Spinal cord (tissue), 10 donors: Measurements from ENCODE around the gene RDH13. TPM values are rescaled to one million over a fixed set of nuclear protein-coding genes. Genes with fewer than 3 reads are reported as not detected.
"Not testable (repeated sequence)": the region's sequence is repeated elsewhere in the genome, so short reads cannot be mapped to it uniquely, and the experiment has no call there.

Experiments used
- DNase-seq, 6 donors: peaks; one replicate each; pipeline versions ENCODE4 v3.0.0 to v3.0.0-alpha.2; 2013 to 2015; ENCODE audit warnings: low spot score in 6 of 6, low read depth in 4 of 6
- H3K27ac ChIP-seq: one replicate; pipeline ENCODE4 v1.5.1; 2013; ENCODE audit warnings: low read depth, low read length, control low read depth
- H3K27me3 ChIP-seq: one replicate; pipeline ENCODE4 v1.6.1; 2013; ENCODE audit warnings: low read length; ENCODE audit not compliant: control insufficient read depth, insufficient read depth
- H3K36me3 ChIP-seq: one replicate; pipeline ENCODE4 v1.6.1; 2013; ENCODE audit warnings: low read length; ENCODE audit not compliant: control insufficient read depth, insufficient read depth
- H3K4me1 ChIP-seq: one replicate; pipeline ENCODE4 v1.6.1; 2013; ENCODE audit warnings: low read length; ENCODE audit not compliant: control insufficient read depth, insufficient read depth
- H3K4me3 ChIP-seq: one replicate; pipeline ENCODE4 v1.5.1; 2013; ENCODE audit warnings: low read depth, low read length, control low read depth
- H3K9me3 ChIP-seq: one replicate; pipeline ENCODE4 v1.6.1; 2013; ENCODE audit warnings: low read length; ENCODE audit not compliant: control insufficient read depth, insufficient read depth
- WGBS: methylation state at CpG from one replicate; pipeline ENCODE4 v1.1.5; 2013; ENCODE audit warnings: missing lambda C conversion rate; ENCODE audit not compliant: insufficient coverage; 5-methylcytosine and 5-hydroxymethylcytosine counted together
- polyA plus RNA-seq, 2 donors: library from polyadenylated mRNA; unstranded; fragments of 120-200 nt; gene quantifications; one replicate each; pipeline ENCODE4 v1.2.1, GENCODE V29; 2013; ENCODE audit not compliant: insufficient read length in 2 of 2
- total RNA-seq, 2 donors: library from RNA; depleted of rRNA in 1 of 2; stranded (reverse); fragments of 120-200 nt in 1 of 2; fragments of >200 nt in 1 of 2; gene quantifications; one replicate each; pipeline versions ENCODE4 v1.2.3 to v1.2.4, GENCODE V29; 2013 to 2014
- donor health status: healthy.

Gene RDH13
- total and polyA plus RNA-seq, 4 donors: 16.6 to 34.8 (median 18.0) TPM

- DNase-seq: no peak
- H3K27ac ChIP-seq: no peak overlapping the region
- no peaks in the 10 kb centered on the region for H3K9me3 ChIP-seq
- no peaks in the 10 kb centered on the region for H3K27me3 ChIP-seq
- 92% methylated on average over 16 of the region's 21 CpGs for WGBS
- no peaks in the 10 kb centered on the region for H3K4me1 ChIP-seq
- H3K4me3 ChIP-seq: no peak overlapping the region
- peaks cover 8% of the 10 kb centered on the region for H3K36me3 ChIP-seq
These were observed 35.2 kb downstream of the RDH13 start for GRCh38 chr19:55027472-55028337.

DNA sequence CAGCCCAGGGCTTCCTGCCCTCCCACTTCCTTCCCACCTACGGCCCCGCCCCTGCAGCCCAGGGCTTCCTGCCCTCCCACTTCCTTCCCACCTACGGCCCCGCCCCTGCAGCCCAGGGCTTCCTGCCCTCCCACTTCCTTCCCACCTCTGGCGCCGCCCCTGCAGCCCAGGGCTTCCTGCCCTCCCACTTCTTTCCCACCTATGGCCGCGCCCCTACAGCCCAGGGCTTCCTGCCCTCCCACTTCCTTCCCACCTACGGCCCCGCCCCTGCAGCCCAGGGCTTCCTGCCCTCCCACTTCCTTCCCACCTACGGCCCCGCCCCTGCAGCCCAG is 35.8 kb downstream of the RDH13 start:
- H3K4me1 ChIP-seq, H3K27me3 ChIP-seq, DNase-seq, H3K27ac ChIP-seq, H3K36me3 ChIP-seq, H3K9me3 ChIP-seq, H3K4me3 ChIP-seq: not testable (repeated sequence)
- WGBS: no CpG with 5 or more reads among the region's 12 CpGs

DNA sequence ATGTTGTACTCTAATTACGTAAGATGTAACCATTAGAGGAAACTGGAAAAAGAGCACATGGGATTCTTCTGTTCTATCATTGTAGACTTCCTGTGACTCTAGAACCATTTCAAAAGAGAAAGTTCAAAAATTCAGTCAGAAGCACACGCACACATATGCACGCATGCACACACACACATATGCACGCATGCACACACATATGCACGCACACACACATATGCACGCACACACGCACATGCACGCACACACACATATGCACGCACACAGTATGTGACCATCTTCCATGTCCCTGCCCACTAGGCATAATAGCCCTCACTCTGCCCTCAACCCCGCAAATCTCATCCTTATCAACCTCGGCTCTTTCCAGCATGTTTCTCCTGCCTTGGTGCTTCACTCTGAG is 38.8 kb downstream of the RDH13 start:
- no peak for DNase-seq
- Histone ChIP-seq H3K27me3 (no peaks in the 10 kb centered on the region), H3K4me1 (no peaks in the 10 kb centered on the region), H3K9me3 (no peaks in the 10 kb centered on the region), H3K27ac (no peak overlapping the region), H3K36me3 (no peaks in the 10 kb centered on the region), H3K4me3 (no peak overlapping the region)
- WGBS: 63% methylated on average over 6 of the region's 11 CpGs

DNA sequence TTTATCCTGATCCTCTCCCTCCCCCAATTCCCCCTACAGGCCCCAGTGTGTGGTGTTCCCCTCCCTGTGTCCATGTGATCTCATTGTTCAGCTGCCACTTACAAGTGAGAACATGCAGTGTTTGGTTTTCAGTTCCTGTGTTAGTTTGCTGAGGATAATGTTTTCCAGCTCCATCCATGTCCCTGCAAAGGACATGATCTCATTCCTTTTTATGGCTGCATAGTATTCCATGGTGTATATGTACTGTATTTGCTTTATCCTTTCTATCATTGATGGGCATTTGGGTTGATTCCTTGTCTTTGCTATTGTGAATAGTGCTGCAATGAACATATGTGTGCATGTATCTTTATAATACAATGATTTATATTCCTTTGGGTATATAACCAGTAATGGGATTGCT is 42.6 kb downstream of the RDH13 start:
- not testable (repeated sequence) for H3K36me3 ChIP-seq, DNase-seq, H3K27ac ChIP-seq, H3K4me3 ChIP-seq, H3K9me3 ChIP-seq, H3K27me3 ChIP-seq, H3K4me1 ChIP-seq

GRCh38 chr19:55018633-55019032 is 44.3 kb downstream of the RDH13 start:
- no peaks in the 10 kb centered on the region for H3K4me1 ChIP-seq
- no peaks in the 10 kb centered on the region for H3K27me3 ChIP-seq
- DNase-seq: no peak
- H3K36me3 ChIP-seq: peaks cover 5% of the 10 kb centered on the region
- H3K4me3 ChIP-seq: no peak overlapping the region
- 63% methylated on average over 5 of the region's 9 CpGs for WGBS
- no peak overlapping the region for H3K27ac ChIP-seq
- no peaks in the 10 kb centered on the region for H3K9me3 ChIP-seq

GRCh38 chr19:55018216-55018615 is 44.7 kb downstream of the RDH13 start:
- H3K9me3 ChIP-seq: no peaks in the 10 kb centered on the region
- H3K27me3 ChIP-seq: no peaks in the 10 kb centered on the region
- no peak overlapping the region for H3K27ac ChIP-seq
- no peak overlapping the region for H3K4me3 ChIP-seq
- H3K4me1 ChIP-seq: no peaks in the 10 kb centered on the region
- peaks cover 5% of the 10 kb centered on the region for H3K36me3 ChIP-seq
- WGBS: 94% methylated on average over 12 of the region's 15 CpGs
- no peak for DNase-seq

DNA sequence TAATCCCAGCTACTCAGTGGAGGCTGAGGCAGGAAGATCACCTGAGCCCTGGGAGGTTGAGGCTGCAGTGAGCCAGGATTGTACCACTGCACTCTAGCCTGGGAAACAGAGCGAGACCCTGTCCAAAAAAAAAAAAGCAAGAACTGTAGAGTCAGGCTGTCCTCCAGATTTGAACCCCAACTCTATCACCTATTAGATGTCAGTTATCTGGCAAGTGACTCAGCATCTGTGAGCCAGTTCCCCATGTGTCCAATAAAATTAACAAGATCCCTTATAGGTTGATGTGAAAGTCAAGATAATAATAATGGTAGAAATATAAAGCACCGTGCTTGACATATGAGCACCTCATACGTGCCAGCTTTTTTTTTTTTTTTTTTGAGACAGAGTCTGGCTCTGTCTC is 46.9 kb downstream of the RDH13 start:
- H3K27ac ChIP-seq: no peak overlapping the region
- WGBS: no CpG with 5 or more reads among the region's 3 CpGs
- peaks cover 5% of the 10 kb centered on the region for H3K36me3 ChIP-seq
- H3K27me3 ChIP-seq: no peaks in the 10 kb centered on the region
- DNase-seq: no peak
- no peaks in the 10 kb centered on the region for H3K4me1 ChIP-seq
- H3K9me3 ChIP-seq: no peaks in the 10 kb centered on the region
- no peak overlapping the region for H3K4me3 ChIP-seq

DNA sequence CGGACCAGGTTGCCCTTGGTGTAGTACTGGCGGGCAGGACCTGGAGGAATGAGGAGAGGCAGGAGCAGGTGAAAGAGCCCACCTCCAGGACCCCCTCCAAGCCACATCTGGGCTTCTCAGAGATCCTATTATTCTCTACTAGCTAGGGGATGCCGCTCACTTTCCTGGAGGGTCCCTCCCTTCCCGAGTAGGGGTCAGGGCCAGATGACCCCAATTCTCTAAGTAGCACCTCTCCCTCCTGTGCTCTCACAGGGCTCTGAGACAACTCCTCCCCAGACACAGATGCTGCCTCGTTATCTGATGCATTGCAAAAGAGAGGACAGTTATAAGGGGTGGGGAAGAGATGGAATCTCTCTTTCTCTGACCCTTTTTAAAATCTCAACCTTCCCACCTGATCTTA is 47.8 kb downstream of the RDH13 start:
- Histone ChIP-seq H3K27ac (no peak overlapping the region), H3K9me3 (no peaks in the 10 kb centered on the region)
- WGBS: 67% methylated on average over 1 of the region's 5 CpGs

GRCh38 chr19:55014714-55015113 is 48.2 kb downstream of the RDH13 start:
- 82% methylated on average over 21 of the region's 22 CpGs for WGBS
- no peak overlapping the region for H3K27ac ChIP-seq
- H3K36me3 ChIP-seq: peaks cover 5% of the 10 kb centered on the region
- no peaks in the 10 kb centered on the region for H3K27me3 ChIP-seq
- H3K9me3 ChIP-seq: no peaks in the 10 kb centered on the region
- DNase-seq: no peak
- no peaks in the 10 kb centered on the region for H3K4me1 ChIP-seq
- no peak overlapping the region for H3K4me3 ChIP-seq

More for the DNA sequence above, 47.8 kb downstream of the RDH13 start:
- H3K36me3 ChIP-seq: peaks cover 5% of the 10 kb centered on the region
- H3K4me3 ChIP-seq: no peak overlapping the region
- H3K27me3 ChIP-seq: no peaks in the 10 kb centered on the region
- DNase-seq: no peak
- H3K4me1 ChIP-seq: no peaks in the 10 kb centered on the region

GRCh38 chr19:55013596-55013995 is 49.4 kb downstream of the RDH13 start:
- no peak for DNase-seq
- Histone ChIP-seq H3K36me3 (peaks cover 5% of the 10 kb centered on the region), H3K9me3 (no peaks in the 10 kb centered on the region), H3K27ac (no peak overlapping the region), H3K4me3 (no peak overlapping the region), H3K4me1 (no peaks in the 10 kb centered on the region), H3K27me3 (no peaks in the 10 kb centered on the region)
- WGBS: 80% methylated on average over 1 of the region's 5 CpGs
